ENCODE data around the gene CCNY. TPM values are rescaled to one million over a fixed set of nuclear protein-coding genes. Genes with fewer than 3 reads are reported as not detected.
A peak's percentile ranks its signal among the peaks of the same experiment; 100 is the strongest.

Gene CCNY
- total and polyA plus RNA-seq, 8 donors: 5.8 to 99.6 (median 37.7) TPM

DNA sequence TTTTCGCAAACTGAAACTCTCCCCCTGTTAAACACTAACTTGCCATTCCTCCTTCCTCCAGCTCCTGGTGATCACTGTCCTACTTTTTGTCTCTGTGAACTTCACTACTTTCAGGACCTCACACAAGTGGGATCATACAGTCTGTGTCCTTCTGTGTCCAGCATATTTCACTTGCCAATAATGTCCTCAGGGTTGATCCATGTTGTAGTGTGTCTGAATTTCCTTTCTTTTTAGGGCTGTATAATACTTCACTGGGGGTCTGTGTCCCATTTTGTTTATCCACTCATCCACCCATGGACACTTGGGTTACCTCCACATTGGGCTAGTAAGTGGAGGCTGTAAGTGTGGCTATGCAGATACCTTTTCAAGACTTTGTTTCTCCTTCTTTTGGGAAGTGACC, 226.1 kb downstream of the CCNY start:
- WGBS, 5 donors: 84 to 100% (median 95%) methylated on average over 1 of the region's 1 CpG
- H3K4me1 ChIP-seq: peaks cover 15 to 33% (median 25%) of the 10 kb centered on the region in 4 donors
- H3K27ac ChIP-seq: no peak overlapping the region
- intact Hi-C loops (cut with DNase I; ENCODE audit: low total_unique reads): loop anchor here (10.0 kb wide), 1 partner anchor 228 kb away; the partner anchor contains the start of gene CCNY
- H3K27me3 ChIP-seq: no peaks in the 10 kb centered on the region
- no peak for DNase-seq
- H3K4me3 ChIP-seq: no peak overlapping the region
- H3K36me3 ChIP-seq: peaks cover 3 to 48% (median 45%) of the 10 kb centered on the region in 4 donors
- no peak for TF ChIP-seq POLR2AphosphoS5 (IDR thresholded peaks at IDR 0.05)
- TF ChIP-seq, protein P1, sequence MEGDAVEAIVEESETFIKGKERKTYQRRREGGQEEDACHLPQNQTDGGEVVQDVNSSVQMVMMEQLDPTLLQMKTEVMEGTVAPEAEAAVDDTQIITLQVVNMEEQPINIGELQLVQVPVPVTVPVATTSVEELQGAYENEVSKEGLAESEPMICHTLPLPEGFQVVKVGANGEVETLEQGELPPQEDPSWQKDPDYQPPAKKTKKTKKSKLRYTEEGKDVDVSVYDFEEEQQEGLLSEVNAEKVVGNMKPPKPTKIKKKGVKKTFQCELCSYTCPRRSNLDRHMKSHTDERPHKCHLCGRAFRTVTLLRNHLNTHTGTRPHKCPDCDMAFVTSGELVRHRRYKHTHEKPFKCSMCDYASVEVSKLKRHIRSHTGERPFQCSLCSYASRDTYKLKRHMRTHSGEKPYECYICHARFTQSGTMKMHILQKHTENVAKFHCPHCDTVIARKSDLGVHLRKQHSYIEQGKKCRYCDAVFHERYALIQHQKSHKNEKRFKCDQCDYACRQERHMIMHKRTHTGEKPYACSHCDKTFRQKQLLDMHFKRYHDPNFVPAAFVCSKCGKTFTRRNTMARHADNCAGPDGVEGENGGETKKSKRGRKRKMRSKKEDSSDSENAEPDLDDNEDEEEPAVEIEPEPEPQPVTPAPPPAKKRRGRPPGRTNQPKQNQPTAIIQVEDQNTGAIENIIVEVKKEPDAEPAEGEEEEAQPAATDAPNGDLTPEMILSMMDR (IDR thresholded peaks at IDR 0.05): no peak
- no peak for TF ChIP-seq EP300 (IDR thresholded peaks at IDR 0.05)
- H3K9me3 ChIP-seq: no peaks in the 10 kb centered on the region

GRCh38 chr10:35563261-35563891, 227.1 kb downstream of the CCNY start:
- whole genome bisulfite sequencing, 5 donors: 43 to 49% (median 45%) methylated on average over 13 of the region's 13 CpGs
- peak; percentile 63 to 87 for DNase-seq
- intact Hi-C loops (cut with DNase I; ENCODE audit: low total_unique reads): loop anchor here (10.0 kb wide), 1 partner anchor 229 kb away; the partner anchor contains the start of gene CCNY
- Histone ChIP-seq H3K27me3 (no peaks in the 10 kb centered on the region), H3K27ac (no peak overlapping the region), H3K36me3 (peaks cover 10 to 52% (median 50%) of the 10 kb centered on the region in 4 donors), H3K4me1 (peaks cover 15 to 33% (median 25%) of the 10 kb centered on the region in 4 donors), H3K9me3 (no peaks in the 10 kb centered on the region), H3K4me3 (no peak overlapping the region)
- TF ChIP-seq POLR2AphosphoS5 (IDR thresholded peaks at IDR 0.05) (peak in 1 of 3 donors; percentile 23), EP300 (IDR thresholded peaks at IDR 0.05) (no peak), POLR2A (IDR thresholded peaks at IDR 0.05) (no peak)
- TF ChIP-seq, protein P1 (IDR thresholded peaks at IDR 0.05): peak in 5 of 7 experiments; percentile 82 to 94 (median 91)

- intact Hi-C loops (cut with DNase I; ENCODE audit: low total_unique reads): loop anchor here (10.0 kb wide), 1 partner anchor 230 kb away; the partner anchor contains the start of gene CCNY
- peak in 1 of 2 donors; percentile 51 for DNase-seq
- Histone ChIP-seq H3K27me3 (no peaks in the 10 kb centered on the region), H3K4me1 (peaks cover 15 to 33% (median 25%) of the 10 kb centered on the region in 4 donors), H3K4me3 (no peak overlapping the region), H3K27ac (peak overlapping the region in 2 of 5 donors; percentile 27 to 47), H3K9me3 (no peaks in the 10 kb centered on the region), H3K36me3 (peaks cover 21 to 61% (median 59%) of the 10 kb centered on the region in 4 donors)
- 45 to 73% (median 70%) methylated on average over 6 of the region's 6 CpGs for WGBS, 5 donors
- TF ChIP-seq POLR2AphosphoS5 (IDR thresholded peaks at IDR 0.05): no peak
- no peak for TF ChIP-seq POLR2A (IDR thresholded peaks at IDR 0.05)
- no peak for TF ChIP-seq EP300 (IDR thresholded peaks at IDR 0.05)
- TF ChIP-seq, protein P1 (IDR thresholded peaks at IDR 0.05): no peak
Measured at GRCh38 chr10:35564341-35564968, 228.1 kb downstream of the CCNY start.

GRCh38 chr10:35565602-35566081, 229.3 kb downstream of the CCNY start:
- peaks cover 15 to 33% (median 25%) of the 10 kb centered on the region in 4 donors for H3K4me1 ChIP-seq
- TF ChIP-seq POLR2A (IDR thresholded peaks at IDR 0.05) (no peak), POLR2AphosphoS5 (IDR thresholded peaks at IDR 0.05) (no peak), EP300 (IDR thresholded peaks at IDR 0.05) (no peak)
- TF ChIP-seq, protein P1 (IDR thresholded peaks at IDR 0.05): no peak
- DNase-seq: no peak
- peak overlapping the region in 1 of 5 donors; percentile 25 for H3K27ac ChIP-seq
- no peaks in the 10 kb centered on the region for H3K27me3 ChIP-seq
- no peak overlapping the region for H3K4me3 ChIP-seq
- no peaks in the 10 kb centered on the region for H3K9me3 ChIP-seq
- peaks cover 31 to 60% (median 58%) of the 10 kb centered on the region in 4 donors for H3K36me3 ChIP-seq
- WGBS, 5 donors: 56 to 86% (median 77%) methylated on average over 7 to 8 of the region's 8 CpGs
- intact Hi-C loops (cut with DNase I; ENCODE audit: low total_unique reads): loop anchor here (10.0 kb wide), 1 partner anchor 231 kb away; the partner anchor contains the start of gene CCNY
